Testis (tissue), 3 donors: ENCODE results near the gene WHRN. TPM values are rescaled to one million over a fixed set of nuclear protein-coding genes. Genes with fewer than 3 reads are reported as not detected.

Experiments
- DNase-seq: peaks from one replicate; pipeline ENCODE4 v3.0.0-alpha.2; 2019
- H3K27ac ChIP-seq, 2 donors: fragments of 200-600 bp; sonication (generic); one replicate each; pipeline ENCODE4 v1.5.1; 2019
- H3K27me3 ChIP-seq: fragments of 200-600 bp; sonication (generic); one replicate; pipeline ENCODE4 v1.5.1; 2019
- H3K36me3 ChIP-seq: fragments of 200-600 bp; sonication (generic); one replicate; pipeline ENCODE4 v1.5.1; 2017; ENCODE audit warnings: low read depth; ENCODE audit errors: missing control alignments
- H3K4me1 ChIP-seq: fragments of 200-600 bp; sonication (generic); one replicate; pipeline ENCODE4 v1.5.1; 2019
- H3K4me3 ChIP-seq, 2 donors: fragments of 200-600 bp; sonication (generic); one replicate each; pipeline ENCODE4 v1.5.1; 2017 to 2019
- H3K9me3 ChIP-seq: fragments of 200-600 bp; sonication (generic); one replicate; pipeline ENCODE4 v1.5.1; 2017
- CTCF ChIP-seq, 3 experiments: fragments of 450-650 bp in 2 of 3; fragments of 200-600 bp in 1 of 3; sonication (generic) in 1 of 3; IDR thresholded peaks; one replicate each; pipeline ENCODE4 v1.5.1; 2016 to 2019; ENCODE audit warnings: antibody characterized with exemption in 3 of 3, mild to moderate bottlenecking in 2 of 3, moderate library complexity in 1 of 3
- POLR2A ChIP-seq: fragments of 450-650 bp; IDR thresholded peaks from one replicate; pipeline ENCODE4 v1.6.1; 2017; ENCODE audit warnings: antibody characterized with exemption, mild to moderate bottlenecking, moderate library complexity
- WGBS, 2 donors: methylation state at CpG; one replicate each; pipeline ENCODE4 v1.1.5; 2018; 5-methylcytosine and 5-hydroxymethylcytosine counted together
- intact Hi-C: fragments of 100-400 bp; cut with DNase I; formaldehyde crosslinking; loops from one replicate; pipeline ENCODE4 v1.15.1; 2023; ENCODE audit warnings: low total_unique reads
- polyA plus RNA-seq: library from polyadenylated mRNA; stranded (reverse); fragments of 350-450 nt; fragmentation: Illumina TruSeq; extraction: RNeasy Lipid Tissue Mini Kit (QIAGEN cat#74804); gene quantifications from one replicate; pipeline ENCODE4 v1.2.3, GENCODE V29; 2014; ENCODE audit warnings: low read depth, low replicate concordance; ENCODE audit not compliant: insufficient read depth
- total RNA-seq, 2 donors: library from RNA; depleted of rRNA; stranded (reverse); fragments of >200 nt; gene quantifications; one replicate each; pipeline ENCODE4 v1.2.3, GENCODE V29; 2016

Gene WHRN
- total and polyA plus RNA-seq, 3 donors from 2014 or later: 70.3 to 208 (median 181) TPM

DNA sequence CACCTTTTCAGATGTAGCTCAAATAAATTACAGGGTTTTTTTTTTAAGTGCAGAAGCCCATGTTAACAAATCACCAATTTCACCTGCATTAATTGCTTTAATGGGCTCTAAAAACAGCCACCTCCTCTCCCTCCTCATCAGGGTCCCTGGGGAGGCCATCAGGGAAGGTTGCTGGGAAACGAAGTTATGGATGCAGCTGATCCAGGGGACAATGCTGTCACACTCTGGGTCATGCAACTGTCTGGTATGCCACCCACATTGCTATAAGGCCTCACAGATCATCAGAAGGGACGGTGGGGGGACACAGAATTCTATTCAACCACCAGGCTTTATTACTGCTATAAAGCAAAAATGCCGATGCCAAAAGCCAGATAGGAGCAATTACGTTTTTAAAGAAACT lies 9.3 kb downstream of the WHRN start:
- 68 to 85% methylated on average over 4 of the region's 4 CpGs for WGBS, 2 donors
- H3K4me1 ChIP-seq: peaks cover 19% of the 10 kb centered on the region
- H3K4me3 ChIP-seq: no peak overlapping the region
- intact Hi-C loops: no loop called here
- no peaks in the 10 kb centered on the region for H3K9me3 ChIP-seq
- H3K36me3 ChIP-seq: no peaks in the 10 kb centered on the region
- H3K27me3 ChIP-seq: no peaks in the 10 kb centered on the region
- no peak for TF ChIP-seq POLR2A
- TF ChIP-seq CTCF (IDR thresholded peaks at IDR 0.05): no peak
- no peak overlapping the region for H3K27ac ChIP-seq
- DNase-seq: no peak

GRCh38 chr9:114494776-114495569 lies 10.3 kb downstream of the WHRN start:
- H3K27ac ChIP-seq: no peak overlapping the region
- H3K9me3 ChIP-seq: no peaks in the 10 kb centered on the region
- TF ChIP-seq POLR2A (no peak), CTCF (IDR thresholded peaks at IDR 0.05) (no peak)
- no peak overlapping the region for H3K4me3 ChIP-seq
- H3K4me1 ChIP-seq: peaks cover 19% of the 10 kb centered on the region
- no peaks in the 10 kb centered on the region for H3K36me3 ChIP-seq
- intact Hi-C loops: no loop called here
- WGBS, 2 donors: 72 to 75% methylated on average over 12 of the region's 12 CpGs
- DNase-seq: no peak
- no peaks in the 10 kb centered on the region for H3K27me3 ChIP-seq

DNA sequence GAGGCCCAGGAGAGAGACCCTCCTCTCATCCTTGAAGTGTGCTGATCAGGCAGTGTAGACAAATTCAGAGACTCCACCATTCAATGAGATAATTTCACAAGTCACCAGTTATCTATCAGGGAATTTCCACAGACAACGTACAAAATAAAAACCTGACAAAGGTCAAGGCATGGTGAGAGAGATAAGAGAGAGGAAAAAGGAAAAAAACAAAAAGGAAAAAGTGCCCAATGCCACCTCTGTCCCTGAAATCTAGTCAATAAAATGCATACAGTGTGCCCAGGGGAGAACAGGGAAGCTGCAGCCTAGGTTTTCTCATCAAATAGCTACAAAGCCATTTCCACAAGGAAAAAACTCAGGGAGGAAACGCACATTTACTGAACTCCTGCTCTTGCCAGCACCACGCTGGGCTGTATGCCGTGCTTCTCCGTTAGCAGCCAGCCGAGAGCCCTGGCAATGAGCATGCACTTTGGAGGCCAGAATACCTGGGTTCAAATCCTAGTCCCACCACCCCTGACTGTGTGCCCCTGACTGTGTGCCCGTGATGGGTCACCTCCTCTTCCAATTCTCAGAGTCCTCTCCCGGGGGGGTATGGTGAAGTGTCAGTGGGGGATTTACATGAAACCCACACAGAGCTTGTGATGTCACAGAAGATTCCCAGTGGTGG lies 11.6 kb downstream of the WHRN start:
- no peaks in the 10 kb centered on the region for H3K36me3 ChIP-seq
- no peak for DNase-seq
- no peaks in the 10 kb centered on the region for H3K27me3 ChIP-seq
- H3K4me3 ChIP-seq: no peak overlapping the region
- no peak for TF ChIP-seq CTCF (IDR thresholded peaks at IDR 0.05)
- TF ChIP-seq POLR2A: no peak
- H3K27ac ChIP-seq: no peak overlapping the region
- peaks cover 19% of the 10 kb centered on the region for H3K4me1 ChIP-seq
- 52 to 67% methylated on average over 8 of the region's 8 CpGs for WGBS, 2 donors
- intact Hi-C loops: no loop called here
- H3K9me3 ChIP-seq: no peaks in the 10 kb centered on the region

GRCh38 chr9:114492991-114493390 lies 12.3 kb downstream of the WHRN start:
- 91 to 92% methylated on average over 7 of the region's 7 CpGs for WGBS, 2 donors
- TF ChIP-seq POLR2A (no peak), CTCF (IDR thresholded peaks at IDR 0.05) (no peak)
- Histone ChIP-seq H3K36me3 (no peaks in the 10 kb centered on the region), H3K4me1 (peaks cover 19% of the 10 kb centered on the region), H3K9me3 (no peaks in the 10 kb centered on the region), H3K27me3 (no peaks in the 10 kb centered on the region), H3K27ac (no peak overlapping the region), H3K4me3 (no peak overlapping the region)
- intact Hi-C loops: no loop called here
- DNase-seq: no peak
